Adrenal gland (tissue), 12 donors: ENCODE measurements around the gene TMC2. TPM values are rescaled to one million over a fixed set of nuclear protein-coding genes. Genes with fewer than 3 reads are reported as not detected.

Experiments
- DNase-seq, 7 donors: peaks; one replicate each; pipeline ENCODE4 v3.0.0-alpha.2; 2019 to 2020
- H3K27ac ChIP-seq, 5 donors: fragments of 200-600 bp; sonication (generic) in 4 of 5; 1 replicate in 3 of 5; 2 replicates in 2 of 5; pipeline versions ENCODE4 v1.5.1 to v1.8.0; 2016 to 2020; ENCODE audit warnings: mild to moderate bottlenecking in 1 of 5
- H3K27me3 ChIP-seq: fragments of 200-600 bp; 2 replicates; pipeline ENCODE4 v1.8.0; 2021
- H3K36me3 ChIP-seq, 2 donors: fragments of 200-600 bp; replicated peaks in 1 of 2; 1 replicate in 1 of 2; 2 replicates in 1 of 2; pipeline versions ENCODE4 v1.5.1 to v1.8.0; 2018 to 2022
- H3K4me1 ChIP-seq, 2 donors: fragments of 200-600 bp; replicated peaks in 1 of 2; 1 replicate in 1 of 2; 2 replicates in 1 of 2; pipeline versions ENCODE4 v1.5.1 to v1.8.0; 2018 to 2021
- H3K4me3 ChIP-seq, 4 donors: fragments of 200-600 bp; sonication (generic) in 3 of 4; one replicate each; pipeline ENCODE4 v1.5.1; 2016 to 2018
- H3K9me3 ChIP-seq, 3 donors: fragments of 200-600 bp; sonication (generic) in 1 of 3; replicated peaks in 1 of 3; 1 replicate in 2 of 3; 2 replicates in 1 of 3; pipeline versions ENCODE4 v1.5.1 to v1.8.0; 2016 to 2021
- CTCF ChIP-seq, 6 experiments: fragments of 450-650 bp in 4 of 6; fragments of 200-600 bp in 2 of 6; sonication (generic) in 1 of 6; IDR thresholded peaks; 1 replicate in 5 of 6; 2 replicates in 1 of 6; pipeline versions ENCODE4 v1.5.1 to v1.8.0; 2016 to 2021; ENCODE audit warnings: antibody characterized with exemption in 6 of 6, mild to moderate bottlenecking in 2 of 6, moderate library complexity in 1 of 6
- POLR2A ChIP-seq, 2 donors: fragments of 450-650 bp; IDR thresholded peaks; one replicate each; pipeline ENCODE4 v1.6.1; 2017; ENCODE audit warnings: antibody characterized with exemption in 2 of 2, mild to moderate bottlenecking in 2 of 2, moderate library complexity in 1 of 2
- WGBS, 4 donors: extraction: QIAGEN DNeasy Blood & Tissue Kit in 2 of 4; methylation state at CpG; one replicate each; pipeline versions ENCODE4 v1.1.5 to v1.1.7; 2013 to 2017; 5-methylcytosine and 5-hydroxymethylcytosine counted together
- intact Hi-C, 2 donors: fragments of 100-400 bp; cut with DNase I; formaldehyde crosslinking; loops; one replicate each; pipeline versions ENCODE4 v1.14.1 to v1.15.0; 2022 to 2023
- polyA plus RNA-seq, 3 donors: library from polyadenylated mRNA; stranded (reverse); fragments of 200-250 nt in 2 of 3; fragments of 350-450 nt in 1 of 3; fragmentation: Illumina TruSeq in 1 of 3; extraction: RNeasy Lipid Tissue Mini Kit (QIAGEN cat#74804) in 1 of 3; gene quantifications; one replicate each; pipeline ENCODE4 v1.2.3, GENCODE V29; 2013 to 2014
- total RNA-seq, 9 donors: library from RNA; depleted of rRNA in 4 of 9; stranded (reverse); fragments of >200 nt in 4 of 9; fragments of 120-200 nt in 1 of 9; fragmentation: NEBNext Ultra II Directional in 1 of 9; extraction: Animal tissue kit (Norgen Biotek cat#: 25700) in 1 of 9; gene quantifications; one replicate each; pipeline versions ENCODE4 v1.1.0 to v1.2.4, GENCODE V29; 2013 to 2023
- donor health status: healthy with polysubstance abuse.
- donor health status: Bipolar disorder and iron deficiency.
- donor health status: DM: yes; HTN: yes; CAD: no.
- donor health status: DM: no; HTN: no; CAD: no.
- donor health status: DM: no; HTN: no; CAD: no.
- donor health status: DM: yes; HTN: yes; CAD: no.

TMC2 gene
- total and polyA plus RNA-seq, 12 donors, result 0.11 to 1.3 (median 0.42) TPM; not detected in 7

DNA sequence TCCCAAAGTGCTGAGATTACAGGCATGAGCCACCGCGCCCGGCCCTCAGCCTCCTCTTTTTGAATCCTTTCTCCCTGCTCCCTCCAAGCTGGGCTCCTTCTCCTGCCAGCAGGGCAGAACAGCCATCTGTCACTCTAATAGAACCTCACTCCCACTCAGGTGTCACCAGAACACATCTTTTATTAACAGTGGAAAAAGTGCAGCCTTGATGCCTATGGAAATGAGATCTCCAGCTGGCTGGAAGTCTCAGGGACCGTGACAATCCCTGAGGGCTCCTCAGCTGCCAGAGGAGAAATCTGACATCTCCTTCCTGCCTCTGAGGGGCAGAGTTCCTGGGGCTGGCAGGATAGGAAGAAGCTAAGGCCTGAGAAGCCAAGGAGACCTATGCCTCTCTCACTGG lies 28.0 kb downstream of the TMC2 start:
- peaks cover 23% of the 10 kb centered on the region for H3K27me3 ChIP-seq
- H3K4me3 ChIP-seq, result no peak overlapping the region
- TF ChIP-seq POLR2A (IDR thresholded peaks at IDR 0.05), result no peak
- no peak for TF ChIP-seq CTCF (IDR thresholded peaks at IDR 0.05)
- no peak for DNase-seq
- intact Hi-C loops, result no loop called here
- H3K9me3 ChIP-seq, result no peaks in the 10 kb centered on the region
- H3K4me1 ChIP-seq, result no peaks in the 10 kb centered on the region
- no peaks in the 10 kb centered on the region for H3K36me3 ChIP-seq
- no peak overlapping the region for H3K27ac ChIP-seq
- WGBS, 4 donors, result 75 to 95% (median 83%) methylated on average over 3 to 4 of the region's 4 CpGs

DNA sequence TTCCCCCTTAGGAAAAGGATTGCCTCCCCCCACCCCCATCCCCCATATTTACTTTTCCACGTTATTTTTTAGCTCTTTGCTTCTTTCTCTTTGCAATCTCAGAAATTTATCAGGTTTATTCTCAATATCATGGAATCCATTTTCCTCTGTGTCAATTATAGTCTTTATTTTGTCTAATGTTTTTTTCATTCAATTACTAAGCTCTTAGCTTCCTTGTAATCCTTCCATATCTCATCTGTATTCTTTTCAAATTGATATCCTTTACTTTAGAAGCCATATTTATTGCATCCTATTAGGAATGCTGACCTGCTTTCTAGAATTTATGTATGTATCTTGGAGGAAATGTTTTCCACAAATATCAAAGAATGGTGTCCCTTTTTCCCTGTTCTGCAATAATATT lies 39.3 kb downstream of the TMC2 start:
- no peak overlapping the region for H3K27ac ChIP-seq
- intact Hi-C loops, result no loop called here
- H3K4me1 ChIP-seq, result no peaks in the 10 kb centered on the region
- no peaks in the 10 kb centered on the region for H3K36me3 ChIP-seq
- H3K4me3 ChIP-seq, result no peak overlapping the region
- DNase-seq, result no peak
- H3K9me3 ChIP-seq, result no peaks in the 10 kb centered on the region
- WGBS, 4 donors, result 20 to 33% (median 30%) methylated on average over 1 of the region's 1 CpG
- TF ChIP-seq CTCF (IDR thresholded peaks at IDR 0.05), result no peak
- TF ChIP-seq POLR2A (IDR thresholded peaks at IDR 0.05), result no peak
- H3K27me3 ChIP-seq, result peaks cover 8% of the 10 kb centered on the region

- 43 to 55% (median 49%) methylated on average over 5 of the region's 5 CpGs for WGBS, 4 donors
- H3K4me3 ChIP-seq, result no peak overlapping the region
- TF ChIP-seq POLR2A (IDR thresholded peaks at IDR 0.05) (no peak), CTCF (IDR thresholded peaks at IDR 0.05) (no peak)
- H3K27ac ChIP-seq, result peak overlapping the region in 1 of 5 donors; percentile 41
- H3K4me1 ChIP-seq, result no peaks in the 10 kb centered on the region
- intact Hi-C loops, result no loop called here
- DNase-seq, result peak in 1 of 7 donors; percentile 70
- peaks cover 8% of the 10 kb centered on the region for H3K27me3 ChIP-seq
- no peaks in the 10 kb centered on the region for H3K9me3 ChIP-seq
- H3K36me3 ChIP-seq, result no peaks in the 10 kb centered on the region
Observed at GRCh38 chr20:2576317-2576727, 39.9 kb downstream of the TMC2 start.

DNA sequence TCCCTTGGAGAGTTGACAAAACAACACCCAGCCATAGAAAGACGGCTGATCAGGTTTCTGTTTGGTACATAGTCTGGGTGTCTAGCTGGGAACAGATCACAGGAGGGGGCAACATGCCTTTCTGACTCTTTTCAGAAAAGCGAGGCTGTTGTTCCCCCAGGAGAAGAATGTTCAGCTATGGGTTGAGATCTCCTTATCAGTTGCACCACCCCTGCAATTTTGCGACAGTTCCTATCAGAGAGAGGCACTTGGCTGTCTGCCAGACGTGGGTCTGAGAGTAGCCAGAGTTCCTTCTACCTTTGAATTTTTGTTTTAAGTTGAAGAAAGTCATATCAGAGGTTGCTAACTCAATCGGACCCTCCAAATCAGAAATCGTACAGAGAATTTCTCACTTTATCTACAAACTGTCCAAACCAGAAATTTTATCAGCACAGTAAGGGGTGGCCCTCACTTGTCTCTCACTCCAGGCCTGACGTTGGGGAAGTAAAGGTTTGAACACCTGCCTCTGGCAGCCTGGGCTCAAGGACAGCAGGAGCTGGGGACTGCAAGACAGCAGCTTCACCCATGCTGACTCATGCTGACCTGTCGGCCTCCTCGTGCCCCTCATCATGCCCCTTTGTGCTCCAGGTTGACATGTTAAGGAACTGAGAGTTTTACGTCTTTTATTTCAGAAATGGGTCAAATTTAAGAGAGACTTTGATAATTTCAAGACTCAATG lies 42.3 kb downstream of the TMC2 start:
- peaks cover 8% of the 10 kb centered on the region for H3K27me3 ChIP-seq
- H3K36me3 ChIP-seq, result no peaks in the 10 kb centered on the region
- TF ChIP-seq POLR2A (IDR thresholded peaks at IDR 0.05) (no peak), CTCF (IDR thresholded peaks at IDR 0.05) (no peak)
- peak in 1 of 7 donors; percentile 12 for DNase-seq
- no peaks in the 10 kb centered on the region for H3K4me1 ChIP-seq
- intact Hi-C loops, result no loop called here
- H3K4me3 ChIP-seq, result no peak overlapping the region
- H3K27ac ChIP-seq, result no peak overlapping the region
- no peaks in the 10 kb centered on the region for H3K9me3 ChIP-seq
- WGBS, 4 donors, result 29 to 37% (median 31%) methylated on average over 9 to 10 of the region's 10 CpGs
